ENCODE results near the gene TFCP2L1.

TFCP2L1 gene

DNA sequence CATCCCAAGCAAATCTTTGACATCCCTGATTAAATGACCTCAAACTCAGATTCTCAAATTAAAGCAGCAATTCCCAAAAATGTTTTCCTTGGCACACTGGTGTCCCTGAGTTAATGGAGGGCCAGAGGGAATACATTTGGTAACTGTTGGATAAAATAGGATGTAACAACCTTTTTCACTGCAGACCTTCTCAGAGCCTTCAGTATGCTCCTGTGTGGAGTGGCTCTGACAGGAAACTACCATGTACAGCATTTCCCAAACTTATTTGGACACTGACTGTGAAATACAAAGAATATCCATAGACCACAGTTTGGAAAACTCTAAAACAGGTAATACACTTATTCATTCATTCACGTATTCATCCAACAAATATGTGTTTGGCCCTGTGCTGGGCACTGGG lies 91.8 kb downstream of the TFCP2L1 start:
- no peak for DNase-seq

DNA sequence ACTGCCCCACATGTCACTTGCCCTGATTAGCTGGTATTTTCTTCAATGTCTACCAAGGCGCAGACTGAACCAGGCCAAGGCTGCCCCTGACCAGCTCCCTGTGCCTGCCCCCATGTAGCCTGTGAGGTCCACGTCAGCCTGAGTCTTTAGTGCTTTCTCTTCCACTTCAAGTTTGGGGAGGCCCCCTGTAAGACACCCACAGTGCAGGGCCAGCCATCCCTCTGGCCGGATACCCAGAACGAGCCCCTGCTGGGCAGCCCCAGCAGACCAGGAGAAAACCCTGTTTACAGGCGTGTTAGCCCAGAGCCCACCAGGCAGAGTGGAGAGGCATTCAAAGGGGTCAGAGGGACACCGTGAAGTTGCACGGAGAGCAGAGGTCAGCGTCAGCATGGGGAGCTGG lies 92.4 kb downstream of the TFCP2L1 start:
- no peak for DNase-seq

DNA sequence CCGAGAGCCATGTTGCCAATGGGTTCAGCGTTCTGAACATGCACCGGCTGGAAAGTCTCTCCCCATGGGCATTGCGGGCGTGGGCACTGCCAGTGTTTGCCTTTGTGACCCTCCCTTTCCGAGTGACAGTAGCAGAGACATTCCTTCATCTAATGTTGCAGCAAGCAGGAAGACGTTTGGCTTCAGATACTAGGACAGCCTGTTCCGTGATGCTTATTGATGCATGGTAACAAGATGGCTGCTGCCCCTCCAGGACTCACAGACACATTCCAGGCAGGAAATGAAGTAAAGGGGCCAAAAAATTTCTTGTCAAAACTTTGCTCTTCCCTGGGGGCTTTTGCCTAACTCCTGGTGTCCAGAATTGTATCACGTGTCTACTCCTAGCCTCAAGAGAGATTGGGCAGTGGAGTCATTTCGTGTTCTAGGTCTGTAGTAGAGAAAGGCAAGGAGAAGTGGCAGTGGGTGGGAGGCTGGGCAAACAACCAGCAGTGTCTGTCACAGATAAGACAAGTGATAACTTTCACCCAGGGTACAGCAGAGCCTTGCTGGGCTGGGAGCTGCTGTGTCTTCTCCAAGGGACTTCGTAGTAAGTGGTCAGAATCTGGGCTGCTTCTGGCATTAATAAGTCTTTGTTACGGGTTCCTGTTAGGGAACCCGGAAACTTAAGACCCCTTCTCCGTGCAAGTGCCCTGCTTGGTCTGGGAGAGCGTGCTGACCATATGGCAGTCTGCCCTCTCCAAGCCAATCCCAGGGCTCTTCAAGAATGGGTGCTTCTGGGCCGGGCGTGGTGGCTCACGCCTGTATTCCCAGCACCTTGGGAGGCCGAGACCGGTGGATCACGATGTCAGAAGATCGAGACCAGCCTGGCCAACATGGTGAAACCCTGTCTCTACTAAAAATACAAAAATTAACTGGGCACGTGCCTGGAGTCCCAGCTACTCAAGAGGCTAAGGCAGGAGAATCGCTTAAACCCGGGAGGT lies 93.5 kb downstream of the TFCP2L1 start:
- no peak for DNase-seq

DNA sequence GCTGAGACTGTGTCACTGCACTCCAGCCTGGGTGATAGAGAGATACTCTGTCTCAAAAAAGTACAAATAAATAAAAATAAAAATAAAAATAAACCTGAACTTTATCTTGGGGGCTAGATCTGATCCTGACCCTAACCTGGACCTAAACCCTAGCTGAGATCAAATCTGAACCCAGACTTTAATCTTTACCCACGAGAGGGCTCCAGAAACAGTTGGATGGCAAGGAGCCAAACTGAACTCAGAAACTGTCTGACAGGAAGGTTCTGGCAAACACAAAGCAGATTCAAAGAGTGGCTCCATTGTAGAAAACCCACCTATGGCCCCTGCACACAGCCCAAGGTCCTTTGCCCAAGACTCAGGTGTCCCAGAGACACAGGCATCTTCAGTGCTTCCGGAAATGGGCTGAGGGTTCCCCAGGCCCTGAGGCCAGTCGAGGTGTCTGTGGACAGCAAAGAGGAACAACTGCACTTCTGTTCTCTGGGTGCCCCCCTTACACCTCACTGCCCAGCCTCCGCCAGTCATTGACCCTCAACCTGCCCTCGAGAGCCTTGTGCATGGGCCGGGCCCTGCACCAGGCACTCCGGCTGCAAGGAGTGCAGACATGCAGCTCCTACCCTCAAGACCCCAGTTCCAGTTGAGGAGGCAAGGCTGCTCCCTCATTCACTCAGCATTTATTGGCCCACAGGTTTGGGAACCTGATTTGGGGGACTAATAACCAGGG lies 95.2 kb downstream of the TFCP2L1 start:
- DNase-seq, result no peak

DNA sequence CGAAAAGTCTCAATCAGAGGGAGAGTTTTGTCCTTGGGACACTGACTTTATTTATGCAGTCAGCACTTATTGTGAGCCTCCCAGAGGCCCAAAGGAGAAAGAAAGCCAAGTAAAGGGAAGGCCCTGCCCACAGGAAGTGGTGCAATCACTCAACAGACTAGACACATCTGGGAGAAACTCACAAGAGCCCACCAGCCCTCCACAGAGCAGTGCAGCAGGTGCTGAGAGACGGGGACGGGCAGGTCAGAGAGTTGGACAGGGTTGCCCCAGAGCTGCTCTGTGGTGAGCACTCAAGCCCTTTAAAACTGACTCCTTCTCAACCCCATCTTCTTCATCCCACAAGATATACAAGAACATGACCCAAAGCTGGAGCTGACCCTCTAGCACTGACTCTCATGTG lies 96.0 kb downstream of the TFCP2L1 start:
- DNase-seq, result no peak

DNA sequence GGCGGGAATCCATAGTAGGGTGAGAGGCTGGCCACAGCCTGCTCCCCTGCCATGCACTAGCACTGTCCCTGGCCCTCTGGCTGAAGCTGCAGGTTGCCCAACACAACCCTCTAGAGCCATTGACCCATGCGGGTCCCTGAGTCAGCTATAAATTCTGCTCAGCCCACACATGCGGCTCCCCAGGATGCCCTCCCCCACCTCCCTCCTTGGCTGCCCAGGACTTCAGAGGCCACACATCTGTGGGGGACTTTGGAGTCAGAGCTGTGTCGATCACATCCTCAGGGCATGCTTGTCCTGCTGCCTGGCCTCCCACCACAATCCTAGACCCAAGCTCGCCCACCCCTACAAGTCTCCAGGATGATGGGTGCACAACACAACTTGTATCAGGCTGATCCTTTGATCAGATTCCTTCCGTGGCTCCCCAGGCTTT lies 97.0 kb downstream of the TFCP2L1 start:
- no peak for DNase-seq

DNA sequence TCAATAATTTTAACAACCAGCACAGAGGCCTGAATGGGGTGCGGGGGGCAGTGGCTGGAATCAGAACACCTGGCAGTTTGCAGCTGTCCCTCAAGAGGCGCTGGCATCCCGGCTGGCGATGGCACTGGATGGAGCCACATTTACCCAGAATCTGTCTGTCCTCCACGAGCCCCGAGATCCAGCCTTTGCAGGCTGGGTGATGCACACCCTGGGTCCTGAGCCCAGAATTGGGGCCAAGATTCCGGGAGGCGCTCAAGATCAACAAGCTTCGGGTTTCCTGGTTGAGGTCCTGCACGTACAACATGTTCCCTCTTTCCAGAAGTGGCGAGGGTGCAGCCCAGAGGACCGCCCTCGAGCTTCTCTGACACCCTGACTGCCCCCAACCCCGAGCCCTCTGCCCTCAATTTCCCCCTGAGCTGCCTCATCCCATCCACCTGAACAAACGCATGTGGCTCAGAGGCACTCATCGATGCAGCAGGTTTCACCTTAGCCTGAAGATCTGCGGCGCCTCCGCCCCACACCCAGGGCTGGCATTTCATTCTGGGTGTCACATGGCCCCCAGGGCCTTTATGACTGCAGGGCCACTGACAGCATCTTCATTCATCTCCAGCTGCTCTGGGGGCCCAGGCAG lies 97.5 kb downstream of the TFCP2L1 start:
- no peak for DNase-seq

DNA sequence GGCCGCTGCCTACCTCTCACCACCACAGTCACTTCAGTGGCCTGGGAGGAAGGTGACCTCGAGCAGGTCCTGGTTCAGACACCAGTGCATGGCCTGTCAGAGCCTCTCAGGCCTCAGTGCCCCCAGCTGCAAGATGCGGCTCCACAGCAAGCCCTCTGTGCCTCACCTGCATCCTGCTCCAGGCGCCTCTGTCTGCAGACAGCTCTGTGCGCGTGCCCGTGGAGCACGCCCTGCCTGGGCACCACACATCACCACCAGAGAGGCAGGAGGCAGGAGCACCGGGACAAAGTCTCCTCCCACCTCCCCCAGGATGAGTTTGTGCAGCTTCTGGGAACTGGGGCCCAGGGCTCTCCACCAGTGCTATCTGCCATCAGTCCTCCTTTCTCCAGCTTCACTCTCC lies 98.7 kb downstream of the TFCP2L1 start:
- no peak for DNase-seq

DNA sequence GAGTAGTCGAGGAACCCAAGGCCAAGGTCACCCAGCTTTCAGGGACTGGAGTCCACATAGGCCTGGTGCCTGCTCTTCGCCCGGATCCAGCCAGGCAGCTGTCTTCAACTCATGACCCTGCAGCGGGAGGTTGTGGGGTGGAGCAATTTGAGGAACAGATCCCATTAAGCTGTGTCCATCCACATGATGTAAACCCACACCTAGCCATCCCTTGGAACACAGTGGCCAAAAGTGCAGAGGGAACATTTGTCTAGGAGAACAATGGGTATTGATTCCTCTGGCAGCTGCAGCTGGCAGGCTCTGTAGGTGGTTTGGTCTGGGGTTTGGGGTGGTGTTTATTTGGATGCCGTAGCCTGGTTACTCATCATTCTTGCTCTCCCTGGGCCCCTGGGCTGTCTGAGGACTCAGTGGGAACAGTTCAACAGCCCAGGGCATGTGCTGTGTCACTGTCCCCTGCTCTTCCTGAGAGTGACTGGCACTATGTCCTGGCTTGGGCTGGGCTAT lies 99.4 kb downstream of the TFCP2L1 start:
- no peak for DNase-seq

DNA sequence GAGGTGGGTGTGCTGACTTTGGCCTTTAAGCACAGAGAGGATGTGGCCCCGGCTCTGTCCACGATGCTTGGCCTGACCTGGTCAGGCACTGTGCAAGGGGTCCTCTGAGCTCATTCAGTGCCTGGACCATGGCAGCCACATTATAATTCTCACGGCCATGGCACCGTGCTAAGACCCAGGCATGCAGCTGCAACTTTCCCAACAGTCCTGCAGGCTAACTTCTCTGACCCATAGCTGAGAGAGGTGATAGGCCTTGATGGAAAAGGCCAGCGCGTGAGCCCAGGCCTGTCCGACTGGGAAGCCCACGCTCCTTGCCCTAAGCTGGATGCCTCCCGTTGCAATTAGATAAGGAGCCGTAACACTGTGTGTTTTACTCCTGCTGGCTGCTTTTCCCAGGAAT lies 99.9 kb downstream of the TFCP2L1 start:
- DNase-seq, result no peak

DNA sequence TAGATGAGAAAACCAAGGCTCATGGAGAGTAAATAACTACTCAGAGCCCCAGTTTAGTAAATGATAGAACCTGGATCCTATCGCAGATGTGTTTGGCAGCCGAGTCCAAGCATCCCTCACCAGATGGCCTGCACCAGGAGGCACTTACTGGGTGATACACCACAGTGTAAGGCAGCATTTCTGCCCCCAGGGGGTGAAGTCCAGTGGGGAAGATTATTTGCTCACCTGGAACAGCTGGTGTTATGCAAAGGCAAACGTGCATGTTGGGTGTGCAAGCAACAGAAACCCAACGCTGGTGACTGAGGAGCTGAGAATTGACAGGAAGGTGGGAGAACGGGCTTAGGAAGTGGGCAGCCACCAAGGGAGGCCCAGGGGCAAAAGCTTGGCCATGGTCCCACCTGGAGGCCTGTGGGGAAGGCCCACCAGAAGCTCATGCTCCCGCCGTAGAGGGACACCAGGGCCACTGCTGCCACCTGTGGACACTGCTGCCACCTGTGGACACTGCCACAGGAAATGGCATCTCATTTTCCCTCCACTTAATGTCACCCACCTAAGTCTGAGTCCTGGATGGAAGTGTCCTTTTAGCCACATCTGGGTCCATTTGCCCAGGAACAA lies 100.6 kb downstream of the TFCP2L1 start:
- DNase-seq, result no peak

DNA sequence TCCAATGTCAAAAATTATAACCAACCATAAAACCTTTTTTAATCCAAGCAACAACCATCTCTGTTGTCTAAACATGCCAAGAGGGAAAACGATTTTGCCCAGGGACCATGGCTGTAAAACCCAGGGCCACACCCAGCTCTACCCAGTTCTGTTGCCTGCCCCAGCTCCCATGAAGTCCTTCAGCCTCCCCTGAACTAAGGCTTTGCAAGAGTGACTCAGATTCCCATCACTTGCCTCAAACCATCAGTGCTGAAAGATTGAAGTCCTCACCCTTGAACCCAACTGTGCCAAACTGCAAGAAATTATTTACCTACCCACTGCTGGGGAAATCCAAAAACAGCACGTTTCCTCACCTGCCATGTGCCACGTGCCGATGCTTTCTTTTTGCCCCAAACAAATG lies 102.5 kb downstream of the TFCP2L1 start:
- DNase-seq, result no peak

DNA sequence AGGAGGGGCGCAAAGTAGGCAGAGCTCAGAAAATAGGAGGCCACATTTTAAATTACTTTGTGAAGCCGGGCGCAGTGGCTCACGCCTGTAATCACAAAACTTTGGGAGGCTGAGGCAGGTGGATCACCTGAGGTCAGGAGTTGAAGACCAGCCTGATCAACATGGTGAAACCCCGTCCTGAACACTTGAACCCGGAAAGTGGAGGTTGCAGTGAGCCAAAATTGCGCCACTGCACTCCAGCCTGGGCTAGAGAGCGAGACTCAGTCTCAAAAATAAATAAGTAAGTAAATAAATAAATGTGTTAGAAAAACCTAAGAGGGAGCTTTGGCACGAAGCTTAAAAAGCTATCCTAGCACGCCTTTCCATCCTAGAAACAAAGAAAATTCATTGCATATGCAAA lies 105.5 kb downstream of the TFCP2L1 start:
- no peak for DNase-seq

DNA sequence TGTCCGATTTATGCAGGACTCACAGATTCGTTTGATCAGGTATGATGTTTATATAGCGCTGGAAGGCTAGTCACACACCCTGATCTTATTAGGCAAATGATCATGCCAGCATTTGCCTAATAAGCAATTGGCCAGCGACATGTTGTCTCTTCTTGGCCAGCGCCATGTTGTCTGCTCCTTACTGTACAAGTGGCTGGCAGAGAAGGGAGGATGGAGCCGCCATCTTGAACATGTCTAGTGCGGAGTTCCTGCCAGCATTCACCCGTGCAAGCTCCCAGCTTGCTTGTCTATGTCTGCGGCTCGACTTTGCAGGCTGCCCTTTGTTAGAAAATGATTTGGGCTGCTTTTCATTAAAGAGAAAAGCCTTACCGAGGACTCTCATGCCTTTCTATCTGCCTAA lies 106.3 kb downstream of the TFCP2L1 start:
- no peak for DNase-seq

DNA sequence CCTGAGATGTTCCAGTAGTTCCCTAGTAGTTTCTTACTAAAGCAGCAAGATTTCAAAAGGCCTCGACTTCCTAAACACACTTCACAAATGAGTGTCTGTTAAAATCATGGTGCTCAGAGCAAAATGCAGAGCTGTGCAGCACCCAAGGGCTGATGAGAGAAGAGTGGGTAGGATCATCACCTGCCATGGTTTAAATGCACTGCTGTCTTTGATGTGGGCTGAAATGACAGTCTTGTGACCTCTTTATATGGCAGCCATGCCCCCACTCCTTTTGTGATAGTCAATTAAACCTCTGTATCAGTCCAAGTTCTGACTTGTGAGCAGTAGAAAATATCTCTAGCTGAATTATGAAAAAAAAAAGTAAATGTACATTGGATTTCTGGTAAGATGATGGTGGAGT lies 107.1 kb downstream of the TFCP2L1 start:
- DNase-seq, result no peak

DNA sequence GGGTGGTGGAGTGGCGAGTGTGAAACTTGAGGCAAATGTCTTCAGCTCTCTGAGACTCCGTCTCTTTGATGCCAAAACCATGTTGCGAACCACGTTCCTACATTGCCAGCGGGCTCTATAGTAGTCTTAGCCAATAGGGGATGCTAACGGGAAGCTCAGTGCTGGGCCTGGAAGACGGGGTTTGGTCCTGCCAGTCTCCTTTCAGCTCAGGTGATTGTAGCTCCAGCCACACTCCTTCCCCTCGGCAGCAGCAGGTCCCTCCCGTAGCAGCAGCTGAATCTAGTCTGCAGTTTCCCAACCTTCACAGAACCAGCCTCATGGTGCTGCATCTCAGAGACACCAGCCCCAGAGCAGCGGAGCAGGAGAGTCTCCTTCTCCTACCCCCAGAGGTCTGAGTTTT lies 109.7 kb downstream of the TFCP2L1 start:
- DNase-seq, result no peak

DNA sequence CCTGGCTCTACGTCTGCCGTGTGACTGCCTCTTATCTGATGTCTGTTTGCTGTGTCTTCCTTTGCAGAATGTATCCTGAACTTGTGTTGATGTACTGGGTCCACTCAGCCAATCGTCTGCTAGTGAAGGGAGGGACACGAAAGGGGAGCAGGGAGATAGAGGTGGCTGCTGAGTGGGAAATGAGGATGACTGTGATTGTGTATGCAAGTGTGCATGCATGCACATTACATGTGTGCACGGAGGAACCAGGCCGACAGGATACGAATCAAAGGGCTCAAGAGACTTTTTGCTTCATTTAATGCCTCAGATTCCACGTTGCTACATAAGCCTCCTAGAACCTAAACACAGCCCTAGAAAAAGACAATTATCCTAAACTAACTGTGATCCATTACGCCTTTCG lies 111.2 kb downstream of the TFCP2L1 start:
- DNase-seq, result no peak

DNA sequence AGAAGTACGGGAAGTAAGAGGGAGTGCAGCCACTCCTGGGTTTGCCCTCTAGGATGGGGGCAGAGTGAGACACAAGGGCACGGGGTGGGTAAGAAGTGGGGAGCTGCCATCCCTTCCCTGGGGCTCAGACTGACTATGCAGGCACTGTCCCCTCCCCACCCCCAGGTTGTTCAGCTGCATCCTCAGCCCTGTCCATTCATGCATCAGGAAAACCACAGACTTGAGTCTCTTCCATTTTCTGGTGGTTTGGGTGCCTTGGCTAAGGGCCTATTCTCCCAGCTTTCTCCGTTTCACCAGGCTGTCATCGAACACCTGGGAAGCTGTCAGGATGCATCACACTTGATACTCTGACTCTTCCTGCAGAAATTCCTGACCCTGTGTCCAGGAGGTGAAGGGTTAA lies 111.9 kb downstream of the TFCP2L1 start:
- DNase-seq, result no peak

DNA sequence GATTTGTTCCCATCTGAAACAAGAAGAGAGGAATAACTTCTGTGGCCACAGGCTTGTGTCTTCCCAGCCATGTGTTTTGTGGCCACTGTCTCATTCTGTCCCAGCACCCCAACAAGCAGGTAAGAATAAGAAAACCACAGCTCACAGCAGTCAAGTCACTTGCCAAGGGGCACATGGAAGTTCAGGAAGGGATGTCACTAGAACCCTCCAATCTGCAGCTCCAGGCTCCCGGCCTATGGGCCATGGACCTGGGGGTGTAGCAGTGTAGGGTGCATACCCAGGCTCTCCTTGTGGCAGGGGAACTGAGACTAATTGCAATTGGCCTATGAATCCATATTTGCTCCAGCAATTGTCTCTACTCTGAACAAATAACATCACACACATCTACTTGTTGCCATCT lies 112.5 kb downstream of the TFCP2L1 start:
- DNase-seq, result no peak

DNA sequence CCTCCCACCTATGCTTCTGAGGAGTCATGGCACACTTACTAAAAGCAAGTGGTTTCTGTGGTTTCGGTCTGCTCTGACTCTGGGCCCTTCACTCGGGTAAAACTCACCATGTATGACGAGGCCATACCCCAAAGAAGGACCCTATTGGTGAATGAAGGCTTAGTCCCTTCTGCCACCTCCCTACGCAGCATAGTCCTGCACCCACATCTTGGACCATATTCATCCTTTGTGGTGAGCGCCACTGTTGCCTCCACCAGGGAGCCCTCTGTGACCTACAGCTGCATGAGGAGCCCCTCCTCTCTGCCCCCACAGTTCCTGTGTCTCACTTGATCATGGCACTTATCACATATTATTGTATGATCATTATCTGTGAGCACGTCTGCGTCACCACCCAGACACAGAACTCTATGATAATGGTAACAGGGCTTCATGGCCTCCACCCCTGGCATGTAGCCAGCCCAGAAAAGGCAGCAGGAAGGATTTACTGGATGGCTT lies 113.3 kb downstream of the TFCP2L1 start:
- no peak for DNase-seq

DNA sequence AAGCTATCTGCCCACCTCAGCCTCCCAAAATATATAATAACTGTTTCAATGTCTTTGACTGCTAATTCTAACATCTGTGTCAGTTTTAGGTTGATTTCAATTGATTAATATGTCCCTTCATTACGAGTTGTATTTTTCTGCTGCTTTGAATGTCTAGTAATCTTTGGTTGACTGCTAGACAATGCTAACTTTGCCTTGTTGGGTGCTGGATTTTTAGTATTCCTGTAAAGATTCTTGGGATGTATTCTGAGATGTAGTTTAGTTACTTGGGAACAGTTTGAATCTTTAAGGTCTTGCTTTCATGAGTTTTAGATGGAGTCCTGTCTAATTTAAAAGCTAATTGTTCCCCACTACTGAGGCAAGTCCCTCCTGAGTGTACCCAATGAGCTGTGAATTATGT lies 114.4 kb downstream of the TFCP2L1 start:
- DNase-seq, result no peak

DNA sequence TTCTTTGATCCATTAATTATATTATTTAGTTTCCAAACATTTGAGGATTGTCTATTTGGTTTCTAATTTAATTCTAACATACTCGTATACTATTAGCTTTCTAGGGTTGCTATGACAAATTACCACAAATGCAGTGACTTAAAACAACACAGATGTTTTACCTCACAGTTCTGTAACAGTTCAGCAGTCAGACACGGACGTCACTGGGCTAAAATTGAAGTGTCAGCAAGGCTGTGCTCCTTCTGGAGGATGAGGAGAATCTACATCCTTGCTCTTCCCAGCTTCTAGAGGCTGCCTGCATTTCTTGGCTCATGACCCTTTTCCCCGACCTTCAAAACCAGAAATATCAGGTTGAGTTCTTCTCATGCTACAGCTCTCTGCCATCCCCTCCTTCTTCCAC lies 117.6 kb downstream of the TFCP2L1 start:
- no peak for DNase-seq
